ENCODE data around the gene ANO9.
"Not testable (repeated sequence)": the region's sequence is repeated elsewhere in the genome, so short reads cannot be mapped to it uniquely, and the experiment has no call there.

The ANO9 gene

DNA sequence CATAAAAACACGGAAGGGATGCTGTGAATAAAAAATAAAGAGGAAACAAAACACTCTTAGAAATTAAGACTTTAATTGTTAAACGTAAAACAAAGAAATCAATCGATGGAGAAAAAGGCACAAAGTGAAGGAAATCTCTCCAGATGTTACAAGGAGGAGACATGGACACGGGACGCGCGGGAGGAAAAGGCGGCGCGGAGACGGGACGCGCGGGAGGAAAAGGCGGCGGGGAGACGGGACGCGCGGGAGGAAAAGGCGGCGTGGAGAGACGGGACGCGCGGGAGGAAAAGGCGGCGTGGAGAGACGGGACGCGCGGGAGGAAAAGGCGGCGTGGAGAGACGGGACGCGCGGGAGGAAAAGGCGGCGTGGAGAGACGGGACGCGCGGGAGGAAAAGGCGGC is 17.0 kb downstream of the ANO9 start:
- no CpG with 5 or more reads among the region's 45 CpGs for WGBS (ENCODE audit: extremely low coverage, insufficient coverage, insufficient read length)
- H2BK5ac ChIP-seq (ENCODE audit: low read depth, low read length, poor library complexity); H3K79me1 ChIP-seq (ENCODE audit: low read length); H4K8ac ChIP-seq (ENCODE audit: low read depth, low read length); H3K27me3 ChIP-seq (ENCODE audit: insufficient read depth, low read length); H3K4me1 ChIP-seq (ENCODE audit: control insufficient read depth in 1 of 2, insufficient read depth in 2 of 2, low read length in 2 of 2); DNase-seq; H3K79me2 ChIP-seq (ENCODE audit: control insufficient read depth, insufficient read depth, low read length, poor library complexity); H3K23ac ChIP-seq (ENCODE audit: low read length); H4K91ac ChIP-seq (ENCODE audit: low read depth, low read length); H3K36me3 ChIP-seq (ENCODE audit: control insufficient read depth in 1 of 2, insufficient read depth in 2 of 2, low read length in 2 of 2); H2BK120ac ChIP-seq (ENCODE audit: insufficient read depth, low read length, poor library complexity); H2AFZ ChIP-seq (ENCODE audit: insufficient read depth, low read length, poor library complexity); H3K4me3 ChIP-seq (ENCODE audit: low read depth, low read length); H4K12ac ChIP-seq (ENCODE audit: low read depth, low read length); H3K4ac ChIP-seq (ENCODE audit: low read depth, low read length); H3K4me2 ChIP-seq (ENCODE audit: low read length); H3K9me3 ChIP-seq (ENCODE audit: insufficient read depth, low read depth, low read length); H2BK12ac ChIP-seq (ENCODE audit: low read length); H2AK5ac ChIP-seq (ENCODE audit: low read length); H3K27ac ChIP-seq (ENCODE audit: low read depth, low read length); H3K18ac ChIP-seq (ENCODE audit: low read length); H3K9ac ChIP-seq (ENCODE audit: low read length); H3K14ac ChIP-seq (ENCODE audit: low read length): not testable (repeated sequence)

DNA sequence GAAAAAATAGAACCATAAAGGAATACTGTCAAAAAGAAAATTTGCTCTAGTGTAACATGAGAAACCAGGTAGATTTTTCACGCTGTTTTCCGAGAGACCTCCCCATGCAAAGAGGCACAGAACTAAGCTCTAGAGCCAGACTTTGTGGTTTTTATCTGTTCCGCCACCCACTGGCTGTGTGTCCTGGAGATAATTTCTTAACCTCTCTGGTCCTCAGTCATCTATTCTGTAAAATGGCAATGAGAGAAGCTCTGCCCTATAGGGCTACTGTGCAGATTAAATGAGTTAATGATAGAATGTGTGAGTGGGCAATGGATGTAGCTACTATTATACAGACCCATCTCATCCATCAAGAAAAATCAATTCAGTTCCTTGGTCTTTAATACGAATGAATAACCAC is 17.6 kb downstream of the ANO9 start:
- DNase-seq, result no peak
- H4K91ac ChIP-seq (ENCODE audit: low read depth, low read length), result no peak overlapping the region
- no peak overlapping the region for H2AK5ac ChIP-seq (ENCODE audit: low read length)
- H3K27ac ChIP-seq (ENCODE audit: low read depth, low read length), result no peak overlapping the region
- no peak overlapping the region for H3K9ac ChIP-seq (ENCODE audit: low read length)
- H3K79me2 ChIP-seq (ENCODE audit: control insufficient read depth, insufficient read depth, low read length, poor library complexity), result no peaks in the 10 kb centered on the region
- no peaks in the 10 kb centered on the region for H3K79me1 ChIP-seq (ENCODE audit: low read length)
- H4K8ac ChIP-seq (ENCODE audit: low read depth, low read length), result no peak overlapping the region
- H2AFZ ChIP-seq (ENCODE audit: insufficient read depth, low read length, poor library complexity), result no peak overlapping the region
- no peaks in the 10 kb centered on the region for H3K9me3 ChIP-seq (ENCODE audit: insufficient read depth, low read depth, low read length)
- H3K4ac ChIP-seq (ENCODE audit: low read depth, low read length), result no peak overlapping the region
- no peak overlapping the region for H2BK120ac ChIP-seq (ENCODE audit: insufficient read depth, low read length, poor library complexity)
- no peaks in the 10 kb centered on the region for H3K4me1 ChIP-seq (ENCODE audit: control insufficient read depth in 1 of 2, insufficient read depth in 2 of 2, low read length in 2 of 2)
- no peak overlapping the region for H3K4me3 ChIP-seq (ENCODE audit: low read depth, low read length)
- no peak overlapping the region for H2BK12ac ChIP-seq (ENCODE audit: low read length)
- H3K27me3 ChIP-seq (ENCODE audit: insufficient read depth, low read length), result no peaks in the 10 kb centered on the region
- no peak overlapping the region for H3K18ac ChIP-seq (ENCODE audit: low read length)
- H3K14ac ChIP-seq (ENCODE audit: low read length), result no peak overlapping the region
- H3K4me2 ChIP-seq (ENCODE audit: low read length), result no peak overlapping the region
- H4K12ac ChIP-seq (ENCODE audit: low read depth, low read length), result no peak overlapping the region
- H3K23ac ChIP-seq (ENCODE audit: low read length), result no peak overlapping the region
- no CpG with 5 or more reads among the region's 4 CpGs for WGBS (ENCODE audit: extremely low coverage, insufficient coverage, insufficient read length)
- H3K36me3 ChIP-seq (ENCODE audit: control insufficient read depth in 1 of 2, insufficient read depth in 2 of 2, low read length in 2 of 2), result no peaks in the 10 kb centered on the region
- no peak overlapping the region for H2BK5ac ChIP-seq (ENCODE audit: low read depth, low read length, poor library complexity)

DNA sequence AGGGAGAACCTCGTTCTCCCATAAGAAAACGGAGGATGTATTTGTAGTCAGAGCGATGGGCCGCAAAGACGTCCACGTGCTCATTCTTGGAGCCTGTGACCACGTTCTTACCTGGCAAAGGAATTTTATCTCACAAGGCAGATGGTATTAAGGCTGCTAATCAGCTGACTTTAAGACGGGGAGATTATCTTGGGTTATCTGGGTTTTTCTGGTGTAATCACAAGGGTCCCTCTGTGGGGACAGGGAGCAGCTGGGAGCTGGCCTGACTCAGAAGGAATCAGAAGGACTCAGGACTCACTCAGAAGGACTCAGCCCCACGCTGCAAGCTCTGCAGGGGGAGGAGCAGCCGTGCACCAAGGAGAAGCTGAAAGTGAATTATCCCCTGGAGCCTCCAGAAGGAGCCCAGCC is 19.6 kb downstream of the ANO9 start:
- Histone ChIP-seq H3K9ac (ENCODE audit: low read length) (no peak overlapping the region), H3K27ac (ENCODE audit: low read depth, low read length) (no peak overlapping the region), H3K79me2 (ENCODE audit: control insufficient read depth, insufficient read depth, low read length, poor library complexity) (no peaks in the 10 kb centered on the region), H3K79me1 (ENCODE audit: low read length) (peaks cover 6% of the 10 kb centered on the region), H2BK5ac (ENCODE audit: low read depth, low read length, poor library complexity) (no peak overlapping the region), H3K36me3 (ENCODE audit: control insufficient read depth in 1 of 2, insufficient read depth in 2 of 2, low read length in 2 of 2) (no peaks in the 10 kb centered on the region), H3K4me1 (ENCODE audit: control insufficient read depth in 1 of 2, insufficient read depth in 2 of 2, low read length in 2 of 2) (peaks cover 10 to 19% of the 10 kb centered on the region in 2 experiments), H3K14ac (ENCODE audit: low read length) (no peak overlapping the region), H2BK120ac (ENCODE audit: insufficient read depth, low read length, poor library complexity) (no peak overlapping the region), H4K8ac (ENCODE audit: low read depth, low read length) (no peak overlapping the region), H3K9me3 (ENCODE audit: insufficient read depth, low read depth, low read length) (peaks cover 4% of the 10 kb centered on the region), H3K18ac (ENCODE audit: low read length) (no peak overlapping the region), H3K4me3 (ENCODE audit: low read depth, low read length) (no peak overlapping the region), H3K27me3 (ENCODE audit: insufficient read depth, low read length) (no peaks in the 10 kb centered on the region), H3K4ac (ENCODE audit: low read depth, low read length) (no peak overlapping the region), H4K12ac (ENCODE audit: low read depth, low read length) (no peak overlapping the region), H4K91ac (ENCODE audit: low read depth, low read length) (no peak overlapping the region), H2BK12ac (ENCODE audit: low read length) (no peak overlapping the region), H3K23ac (ENCODE audit: low read length) (no peak overlapping the region), H3K4me2 (ENCODE audit: low read length) (no peak overlapping the region), H2AFZ (ENCODE audit: insufficient read depth, low read length, poor library complexity) (no peak overlapping the region), H2AK5ac (ENCODE audit: low read length) (no peak overlapping the region)
- no CpG with 5 or more reads among the region's 10 CpGs for WGBS (ENCODE audit: extremely low coverage, insufficient coverage, insufficient read length)
- DNase-seq, result peak; percentile 60 to 74

DNA sequence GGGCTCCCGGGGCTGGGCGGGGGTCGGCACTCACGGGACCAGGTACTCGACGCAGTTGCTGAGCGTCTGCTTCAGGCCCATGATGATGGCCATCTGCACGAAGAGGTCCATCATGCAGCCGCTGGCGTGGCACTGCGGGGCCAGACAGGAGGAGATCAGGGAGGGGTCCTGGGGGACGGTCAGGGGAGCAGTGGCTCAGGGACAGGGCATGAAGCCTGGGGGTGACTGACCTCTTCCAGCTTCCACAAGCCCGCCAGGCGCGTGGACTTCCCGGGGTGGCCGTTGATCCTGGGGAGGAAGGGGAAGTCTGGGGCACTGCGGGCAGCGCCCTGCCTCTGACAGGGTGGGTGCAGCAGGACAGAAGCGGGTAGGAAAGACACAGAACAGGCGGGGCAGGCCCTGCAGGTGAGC is 20.9 kb downstream of the ANO9 start:
- Histone ChIP-seq H3K4me2 (ENCODE audit: low read length) (no peak overlapping the region), H3K18ac (ENCODE audit: low read length) (no peak overlapping the region), H3K4me3 (ENCODE audit: low read depth, low read length) (no peak overlapping the region), H3K79me2 (ENCODE audit: control insufficient read depth, insufficient read depth, low read length, poor library complexity) (peaks cover 9% of the 10 kb centered on the region), H2BK120ac (ENCODE audit: insufficient read depth, low read length, poor library complexity) (no peak overlapping the region), H3K4me1 (ENCODE audit: control insufficient read depth in 1 of 2, insufficient read depth in 2 of 2, low read length in 2 of 2) (peaks cover 16 to 32% of the 10 kb centered on the region in 2 experiments), H3K23ac (ENCODE audit: low read length) (no peak overlapping the region), H3K27me3 (ENCODE audit: insufficient read depth, low read length) (no peaks in the 10 kb centered on the region), H3K9me3 (ENCODE audit: insufficient read depth, low read depth, low read length) (peaks cover 4% of the 10 kb centered on the region), H4K91ac (ENCODE audit: low read depth, low read length) (peak overlapping the region; percentile 37), H2BK5ac (ENCODE audit: low read depth, low read length, poor library complexity) (no peak overlapping the region), H2BK12ac (ENCODE audit: low read length) (no peak overlapping the region), H3K27ac (ENCODE audit: low read depth, low read length) (no peak overlapping the region), H3K79me1 (ENCODE audit: low read length) (peaks cover 18% of the 10 kb centered on the region), H3K9ac (ENCODE audit: low read length) (no peak overlapping the region), H3K36me3 (ENCODE audit: control insufficient read depth in 1 of 2, insufficient read depth in 2 of 2, low read length in 2 of 2) (no peaks in the 10 kb centered on the region), H4K12ac (ENCODE audit: low read depth, low read length) (no peak overlapping the region), H4K8ac (ENCODE audit: low read depth, low read length) (no peak overlapping the region), H2AK5ac (ENCODE audit: low read length) (no peak overlapping the region), H3K14ac (ENCODE audit: low read length) (no peak overlapping the region), H2AFZ (ENCODE audit: insufficient read depth, low read length, poor library complexity) (no peak overlapping the region), H3K4ac (ENCODE audit: low read depth, low read length) (no peak overlapping the region)
- DNase-seq, result no peak
- WGBS (ENCODE audit: extremely low coverage, insufficient coverage, insufficient read length), result no CpG with 5 or more reads among the region's 21 CpGs
